GM18907 (cell line): Measurements from ENCODE around the gene ARAF.
"Not testable (repeated sequence)": the region's sequence is repeated elsewhere in the genome, so short reads cannot be mapped to it uniquely, and the experiment has no call there.

Experiments
- ATAC-seq: cut with Tn5 transposase; IDR thresholded peaks from one replicate; pipeline ENCODE4 v1.9.1; 2021; ENCODE audit warnings: mild to moderate bottlenecking, moderate library complexity; ENCODE audit not compliant: unreplicated experiment

Gene ARAF

DNA sequence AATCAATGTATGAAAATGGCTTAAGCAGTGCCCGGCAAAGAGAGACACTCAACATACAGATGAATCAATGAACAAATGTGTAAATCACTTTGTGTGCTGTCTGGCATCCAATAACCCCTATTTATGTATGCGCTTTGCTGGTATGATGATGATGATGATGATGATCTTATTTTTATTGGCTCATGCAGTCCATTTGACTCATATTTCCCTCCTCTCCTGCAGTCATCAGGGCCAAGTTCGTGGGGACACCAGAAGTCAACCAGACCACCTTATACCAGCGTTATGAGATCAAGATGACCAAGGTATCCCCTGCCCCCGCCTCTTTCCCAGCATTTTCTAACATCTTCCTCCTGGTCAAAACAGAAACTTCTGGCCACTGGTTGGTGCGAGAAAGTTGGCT is 23.7 kb downstream of the ARAF start:
- ATAC-seq, result no peak

DNA sequence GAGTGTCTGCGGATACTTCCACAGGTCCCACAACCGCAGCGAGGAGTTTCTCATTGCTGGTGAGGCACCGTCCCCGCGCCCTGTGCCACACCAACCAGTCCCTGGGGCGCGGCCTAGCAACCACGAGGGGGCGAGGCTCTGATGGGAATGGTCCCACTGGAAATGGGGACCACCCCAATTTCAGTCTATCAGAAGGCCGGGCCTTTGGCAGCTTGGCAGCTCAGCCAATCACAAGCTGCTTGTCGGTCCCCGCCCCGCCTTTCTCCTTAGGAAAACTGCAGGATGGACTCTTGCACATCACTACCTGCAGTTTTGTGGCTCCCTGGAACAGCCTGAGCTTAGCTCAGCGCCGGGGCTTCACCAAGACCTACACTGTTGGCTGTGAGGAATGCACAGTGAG is 24.3 kb downstream of the ARAF start:
- ATAC-seq, result no peak

GRCh38 chrX:47586043-47586787 is 25.2 kb downstream of the ARAF start:
- ATAC-seq, result no peak

DNA sequence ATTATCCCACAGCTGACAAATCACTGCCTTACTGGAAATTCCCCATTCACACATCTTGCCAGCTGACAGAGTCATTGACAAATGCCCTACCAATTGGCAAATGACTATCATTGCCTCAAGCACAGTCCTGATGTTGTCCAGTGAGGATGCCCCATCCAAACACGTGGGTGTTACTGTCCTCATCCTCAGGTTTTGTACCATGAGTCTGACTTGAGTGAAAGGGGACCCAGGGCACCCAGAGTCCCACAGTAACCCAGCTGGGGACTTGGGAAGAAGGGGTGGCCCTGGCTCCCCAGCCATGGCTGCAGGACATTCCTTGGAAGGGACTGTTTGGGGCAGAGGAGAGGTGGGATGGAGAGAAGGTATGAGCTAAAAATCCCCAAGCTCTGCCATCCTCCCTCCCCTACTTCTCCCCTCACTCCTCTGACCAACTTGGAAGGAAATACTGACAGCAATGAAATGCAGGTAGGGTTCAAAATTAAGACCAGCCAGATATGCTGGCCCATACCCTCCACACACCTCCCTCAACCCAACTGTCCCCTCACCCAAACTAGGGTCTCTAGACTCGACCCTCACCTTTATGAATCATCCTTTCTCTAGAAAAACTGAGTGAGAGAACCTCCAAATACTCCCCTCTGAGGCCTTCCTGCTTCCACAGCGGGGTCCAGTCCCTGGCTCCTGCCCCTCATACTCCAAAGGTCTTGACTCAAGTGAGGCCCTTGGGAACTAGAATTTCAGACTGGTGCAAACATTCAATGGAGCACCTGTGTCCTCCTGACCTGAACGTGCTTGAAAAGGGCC is 26.3 kb downstream of the ARAF start:
- no peak for ATAC-seq

DNA sequence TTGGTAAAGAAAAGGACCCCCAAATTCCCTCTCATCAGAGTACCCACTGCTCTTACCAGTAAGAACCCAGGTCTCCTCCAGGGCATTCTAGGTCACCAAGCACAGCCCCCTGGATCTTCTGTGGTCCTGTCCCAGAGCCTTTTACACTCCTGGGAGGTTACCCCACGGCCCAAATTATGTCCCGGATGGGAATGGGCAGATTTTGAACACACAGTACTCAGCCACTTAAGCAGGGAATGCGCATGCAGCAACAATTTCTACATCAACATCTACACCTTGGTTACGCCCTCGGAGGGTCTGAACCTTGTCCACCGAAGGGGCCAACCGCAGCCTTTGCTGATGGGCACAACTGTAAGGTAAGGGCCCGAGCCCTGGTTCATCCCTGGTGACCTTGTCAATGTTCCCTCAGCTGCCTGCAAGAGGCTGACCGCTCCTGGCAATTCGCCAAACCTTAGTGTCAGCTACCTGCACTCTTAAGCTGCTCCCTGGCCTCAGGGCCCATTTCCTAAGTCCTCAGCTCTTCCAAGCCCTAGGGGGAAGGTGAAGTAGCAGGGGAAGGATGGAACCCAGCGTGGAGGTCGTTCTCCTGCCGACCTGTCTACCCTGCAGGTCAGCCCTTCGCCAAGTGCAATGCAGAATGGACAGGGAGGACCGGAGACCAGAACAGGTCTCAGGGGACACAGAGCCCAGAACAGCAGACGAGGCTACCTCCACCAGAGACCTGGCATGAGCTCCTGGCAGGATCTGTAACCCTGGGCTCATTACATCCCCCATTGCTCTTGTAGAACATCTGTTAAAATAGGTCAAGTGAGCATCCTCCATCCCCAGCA is 27.1 kb downstream of the ARAF start:
- ATAC-seq, result no peak

GRCh38 chrX:47590984-47591383 is 30.0 kb downstream of the ARAF start:
- no peak for ATAC-seq

GRCh38 chrX:47593522-47593921 is 32.5 kb downstream of the ARAF start:
- no peak for ATAC-seq

GRCh38 chrX:47595716-47596251 is 34.8 kb downstream of the ARAF start:
- ATAC-seq, result no peak

- ATAC-seq, result no peak
These were observed 35.3 kb downstream of the ARAF start for GRCh38 chrX:47596256-47596655.

GRCh38 chrX:47597222-47597621 is 36.2 kb downstream of the ARAF start:
- ATAC-seq, result no peak

DNA sequence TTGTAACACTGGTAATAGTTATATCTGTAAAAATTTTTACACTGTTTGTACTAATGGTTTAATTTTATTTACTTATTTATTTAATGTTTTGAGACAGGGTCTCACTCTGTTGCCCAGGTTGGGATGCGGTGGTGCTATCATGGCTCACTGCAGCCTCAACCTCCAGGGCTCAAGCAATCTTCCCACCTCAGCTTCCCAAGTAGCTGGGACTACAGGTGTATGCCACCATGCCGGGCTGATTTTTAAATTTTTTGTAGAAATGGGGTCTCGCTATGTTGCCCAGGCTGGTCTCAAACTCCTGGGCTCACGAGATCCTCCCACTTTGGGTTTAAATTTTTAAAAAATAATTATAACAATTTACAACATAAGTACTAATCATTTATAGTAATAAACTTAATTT is 42.1 kb downstream of the ARAF start:
- ATAC-seq, result not testable (repeated sequence)

DNA sequence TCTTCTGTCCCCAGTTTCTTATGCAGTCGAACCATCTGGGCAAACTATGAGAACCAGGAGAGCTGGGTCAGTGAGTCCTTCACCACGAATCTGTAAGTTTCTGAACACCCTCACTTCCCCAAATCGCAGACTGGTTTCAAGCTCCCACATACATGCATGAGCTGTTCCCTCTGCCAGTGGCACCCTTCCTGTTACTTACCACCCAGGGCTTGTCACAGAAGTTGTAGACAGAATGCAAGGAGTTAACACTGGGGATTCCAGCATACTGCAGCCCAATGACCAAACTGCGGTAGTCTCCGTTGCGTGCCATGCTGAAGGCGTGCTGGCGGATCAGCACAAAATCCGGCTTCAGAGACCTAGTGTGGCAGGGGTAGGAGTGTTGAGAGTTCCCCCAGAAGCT is 44.0 kb downstream of the ARAF start:
- ATAC-seq, result no peak

- no peak for ATAC-seq
These were observed 46.1 kb downstream of the ARAF start for GRCh38 chrX:47607091-47607490.

GRCh38 chrX:47608130-47608810 is 47.3 kb downstream of the ARAF start:
- ATAC-seq, result no peak

GRCh38 chrX:47610511-47610910 is 49.5 kb downstream of the ARAF start:
- no peak for ATAC-seq

GRCh38 chrX:47611489-47611888 is 50.5 kb downstream of the ARAF start:
- no peak for ATAC-seq

DNA sequence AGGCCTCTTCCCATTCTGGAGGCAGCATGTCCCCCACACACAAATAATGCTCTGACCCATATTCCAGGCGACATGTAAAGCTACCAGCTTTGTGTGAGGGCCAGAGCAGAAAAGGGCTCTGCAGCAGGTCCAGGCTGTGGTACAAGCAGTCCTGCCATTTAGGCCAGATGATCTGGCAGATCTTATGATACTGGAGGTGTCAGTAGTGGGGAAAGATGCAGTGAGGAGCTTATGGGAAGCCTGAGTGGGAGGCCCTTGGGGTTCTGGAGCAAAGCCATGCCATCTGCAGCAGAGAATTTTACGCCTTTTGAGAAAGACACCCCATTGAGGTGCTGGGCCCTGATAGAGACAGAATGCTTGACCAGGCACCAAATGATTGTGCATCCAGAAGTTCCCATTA is 50.9 kb downstream of the ARAF start:
- ATAC-seq, result no peak

GRCh38 chrX:47612418-47612817 is 51.4 kb downstream of the ARAF start:
- no peak for ATAC-seq

DNA sequence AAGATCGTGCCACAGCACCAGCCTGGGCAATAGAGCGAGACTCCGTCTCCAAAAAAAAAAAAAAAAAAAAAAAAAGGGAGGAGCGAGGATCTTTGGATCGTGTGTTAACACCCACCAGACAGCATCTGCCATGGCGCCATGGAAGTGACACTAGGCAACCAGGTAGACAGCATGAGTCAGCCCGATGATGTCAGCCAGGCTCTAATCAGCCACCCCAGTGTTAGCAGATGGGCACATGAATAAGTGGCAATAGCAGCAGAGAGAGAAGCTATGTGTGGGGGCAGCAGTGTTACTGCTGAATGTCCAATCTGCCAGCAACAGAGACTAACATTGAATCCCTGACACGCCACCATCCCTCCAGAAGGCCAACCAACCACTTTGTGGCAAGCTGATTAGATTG is 52.1 kb downstream of the ARAF start:
- ATAC-seq, result no peak

GRCh38 chrX:47614618-47615017 is 53.6 kb downstream of the ARAF start:
- no peak for ATAC-seq
